GM18505 (cell line): Measurements from ENCODE around the gene AGT.

ENCODE experiments used
- ATAC-seq: cut with Tn5 transposase; IDR thresholded peaks from one replicate; pipeline ENCODE4 v1.9.1; 2021; ENCODE audit not compliant: unreplicated experiment
- POLR2A ChIP-seq: IDR thresholded peaks from 4 replicates; pipeline ENCODE4 v1.6.1; 2011; ENCODE audit warnings: borderline replicate concordance; ENCODE audit not compliant: insufficient read depth, insufficient read length; ENCODE audit errors: extremely low read depth

AGT gene

DNA sequence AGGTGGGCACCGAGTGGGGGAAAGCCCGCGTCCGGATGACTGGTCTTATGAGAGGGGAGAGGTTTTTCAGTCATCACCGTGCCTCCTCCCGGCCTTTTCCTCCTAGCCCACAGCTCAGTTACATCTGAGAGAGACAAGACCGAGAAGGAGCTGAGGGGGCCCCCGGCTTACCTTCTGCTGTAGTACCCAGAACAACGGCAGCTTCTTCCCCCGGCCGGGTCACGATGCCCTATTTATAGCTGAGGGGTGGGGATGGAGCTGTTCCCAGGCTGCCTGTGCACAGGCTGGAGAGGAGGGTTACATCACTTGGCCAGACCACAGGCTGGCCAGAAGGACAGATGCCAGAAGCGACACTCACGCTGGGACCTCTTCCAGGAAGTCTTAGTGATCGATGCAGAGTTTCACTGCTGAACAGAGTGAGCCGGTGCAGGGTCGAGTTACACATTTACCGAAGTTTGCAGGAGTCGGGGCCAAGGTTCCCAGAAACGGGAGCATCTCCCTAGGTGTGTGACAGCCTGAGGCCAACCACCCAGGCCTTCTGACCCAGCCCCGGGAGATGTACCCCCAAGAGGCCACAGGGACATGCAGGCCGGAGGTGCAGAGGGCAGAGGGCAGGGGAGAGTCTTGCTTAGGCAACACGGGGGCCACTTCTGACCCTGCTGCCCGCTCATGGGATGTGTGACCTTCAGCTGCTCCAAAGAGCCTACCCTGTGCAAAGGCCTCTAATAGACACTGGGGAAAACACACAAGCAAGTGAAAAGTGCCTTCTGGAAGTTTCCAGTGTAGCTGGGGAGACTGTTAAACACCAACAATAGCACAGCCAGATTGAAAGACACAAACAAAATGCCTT, at the start of gene AGT:
TSS of gene AGT (minus strand) at position 208 of the 850 bp plus-strand sequence. CDS start 3,299 bp downstream, outside the sequence.
- no peak for ATAC-seq
- TF ChIP-seq POLR2A: no peak

DNA sequence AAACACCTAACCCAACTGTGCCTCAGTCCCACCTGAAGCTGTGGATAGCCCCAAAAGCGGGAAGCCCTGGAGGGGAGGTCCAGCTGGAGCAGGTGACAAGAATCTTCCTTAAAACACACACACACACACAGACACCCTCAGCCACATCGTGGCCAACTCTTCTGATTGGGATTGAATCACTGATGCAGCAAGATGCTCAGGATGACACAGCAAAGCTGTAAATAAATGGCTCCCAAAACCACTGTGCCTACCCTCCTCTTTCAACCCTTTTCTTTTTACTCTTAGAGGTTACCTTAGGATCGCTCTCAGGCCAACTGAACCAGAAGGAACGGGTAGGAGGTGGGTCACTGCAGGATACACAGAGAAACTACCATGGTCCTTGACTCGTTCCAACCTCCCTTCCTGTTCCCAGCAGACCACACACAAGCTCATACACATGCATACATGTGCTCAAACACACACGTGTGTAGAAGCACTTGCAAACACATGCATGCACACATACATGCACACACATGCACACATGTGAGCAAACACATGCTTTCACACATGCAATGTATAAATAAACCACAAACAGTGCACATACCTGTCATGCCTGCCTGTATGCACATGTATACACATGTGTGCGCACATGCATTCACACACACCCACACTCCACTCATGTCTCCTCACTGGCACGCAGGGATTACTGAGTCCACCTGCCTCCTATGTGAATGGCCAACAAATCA, 47.7 kb upstream of the AGT start:
- ATAC-seq: no peak
- TF ChIP-seq POLR2A: no peak

DNA sequence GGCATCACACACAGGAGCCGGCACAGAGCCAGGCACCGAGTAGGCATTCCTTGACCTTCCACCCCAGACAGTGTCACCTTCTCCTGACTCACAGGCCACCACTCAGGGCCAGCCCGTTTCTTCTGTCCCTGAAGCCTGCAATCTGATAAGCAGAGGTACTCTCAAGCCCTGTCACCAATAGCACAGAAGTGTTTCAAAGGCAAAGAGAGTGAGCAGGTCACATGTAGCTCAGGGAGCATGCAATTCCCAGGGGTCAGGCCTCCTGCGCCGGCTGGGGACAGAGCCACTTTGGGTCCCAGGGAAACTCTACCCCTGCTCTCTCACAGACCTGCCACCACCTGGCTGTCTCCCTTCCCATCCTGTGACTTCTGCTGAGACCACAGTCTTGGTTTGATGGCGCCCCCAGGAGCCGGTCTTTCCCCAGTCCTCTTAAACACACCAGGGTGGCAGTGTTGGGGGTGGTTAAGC, 46.5 kb upstream of the AGT start:
- ATAC-seq: no peak
- no peak for TF ChIP-seq POLR2A

DNA sequence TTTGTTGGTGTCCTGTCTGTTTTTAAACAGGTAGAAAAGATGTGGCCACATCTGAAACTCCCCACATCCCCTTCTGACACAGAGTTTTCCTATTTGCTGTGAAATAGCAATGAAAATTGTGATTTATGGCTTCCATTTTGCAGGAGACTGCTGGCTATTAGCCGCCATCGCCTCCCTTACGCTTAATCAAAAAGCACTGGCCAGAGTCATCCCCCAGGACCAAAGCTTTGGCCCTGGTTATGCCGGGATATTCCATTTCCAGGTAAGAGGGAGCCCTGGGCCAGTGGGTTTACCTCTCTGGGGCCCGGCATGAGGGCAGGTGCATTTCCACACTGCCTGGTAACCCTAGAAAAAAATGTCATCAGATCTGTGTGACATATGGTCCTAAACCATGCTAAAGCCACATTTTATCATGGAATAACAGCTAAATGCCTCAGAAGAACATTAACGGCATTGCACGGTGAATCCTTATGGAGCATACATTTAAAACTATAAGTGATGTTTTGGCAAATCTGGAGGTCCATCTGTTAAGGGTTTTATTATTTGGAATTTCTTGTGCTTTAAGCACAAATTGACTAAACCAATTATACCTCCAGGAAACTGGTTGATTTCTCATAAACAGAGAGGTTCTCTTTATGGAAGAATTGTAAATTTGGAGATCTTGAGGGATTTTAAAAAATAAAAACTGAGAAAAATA, 45.6 kb upstream of the AGT start:
- ATAC-seq: no peak
- no peak for TF ChIP-seq POLR2A

DNA sequence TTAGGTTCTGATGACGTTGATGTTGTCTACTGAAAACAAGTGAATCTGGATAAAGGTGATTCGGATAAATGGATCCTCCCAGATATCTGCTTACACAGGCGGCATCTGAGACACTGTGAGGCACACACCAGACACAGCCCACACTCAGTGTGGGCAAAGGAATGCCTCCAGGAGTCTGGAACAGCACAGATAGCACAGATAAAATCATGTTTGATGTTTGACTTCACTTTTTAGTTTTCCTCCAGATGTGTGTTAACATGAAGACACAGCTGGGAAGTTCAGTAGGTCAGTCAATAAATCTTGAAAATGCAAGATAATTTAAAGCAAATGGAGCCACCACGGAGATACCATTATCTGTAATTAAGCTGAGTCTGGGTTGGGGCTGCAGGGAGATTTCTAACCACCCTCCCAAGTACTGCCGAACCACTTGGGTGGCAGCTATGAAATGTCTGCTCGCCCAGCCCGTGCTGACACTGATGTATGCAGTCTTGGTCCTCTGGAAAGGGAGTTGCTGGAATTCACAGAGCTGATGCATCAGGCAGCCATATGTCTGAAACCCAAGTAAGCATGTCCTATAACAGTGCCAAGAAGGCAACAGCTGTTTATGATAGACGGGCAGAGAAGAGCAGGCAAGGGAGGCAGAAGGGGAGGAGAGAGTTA, 44.9 kb upstream of the AGT start:
- no peak for ATAC-seq
- TF ChIP-seq POLR2A: no peak

DNA sequence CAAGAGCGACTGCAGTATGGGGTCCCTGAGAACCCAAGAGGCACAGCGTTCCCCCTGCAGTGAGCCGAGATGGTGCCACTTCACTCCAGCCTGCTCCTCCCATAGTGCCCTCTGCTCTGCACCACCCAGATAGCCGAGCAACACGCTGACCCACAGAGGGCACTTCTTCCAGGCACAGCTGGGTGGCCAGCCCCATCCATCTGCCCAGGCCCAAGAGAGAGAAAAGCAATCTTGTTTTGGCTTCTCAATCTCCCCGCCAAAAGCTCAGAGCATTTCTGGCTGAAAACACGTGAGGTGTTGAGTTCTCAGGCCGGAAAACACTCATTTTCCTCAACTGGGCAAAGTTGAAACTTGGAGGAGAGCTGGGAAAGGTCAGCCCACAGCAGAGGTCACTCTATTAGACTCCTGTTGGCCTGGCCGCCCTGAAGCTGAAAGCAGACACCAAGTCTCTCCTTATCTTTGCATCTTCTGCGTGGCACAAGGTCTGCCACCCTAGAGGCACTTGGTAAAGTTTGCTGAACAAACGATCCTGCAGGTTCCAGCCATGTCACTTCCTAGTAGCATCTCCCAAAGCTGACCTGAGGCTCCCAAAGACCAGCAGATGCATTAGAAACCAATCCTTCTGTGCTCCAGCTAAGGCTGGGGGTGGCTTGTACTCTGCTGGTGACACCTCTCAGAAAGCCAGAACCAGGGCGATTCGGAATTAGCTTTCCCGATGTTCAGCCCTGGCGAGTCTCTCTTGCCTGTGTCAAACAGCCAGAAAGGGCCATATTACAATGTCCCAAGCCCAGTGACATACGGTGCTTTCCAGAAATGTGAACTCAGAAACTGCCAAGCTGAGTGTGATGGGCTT, 44.2 kb upstream of the AGT start:
- TF ChIP-seq POLR2A: no peak
- no peak for ATAC-seq

DNA sequence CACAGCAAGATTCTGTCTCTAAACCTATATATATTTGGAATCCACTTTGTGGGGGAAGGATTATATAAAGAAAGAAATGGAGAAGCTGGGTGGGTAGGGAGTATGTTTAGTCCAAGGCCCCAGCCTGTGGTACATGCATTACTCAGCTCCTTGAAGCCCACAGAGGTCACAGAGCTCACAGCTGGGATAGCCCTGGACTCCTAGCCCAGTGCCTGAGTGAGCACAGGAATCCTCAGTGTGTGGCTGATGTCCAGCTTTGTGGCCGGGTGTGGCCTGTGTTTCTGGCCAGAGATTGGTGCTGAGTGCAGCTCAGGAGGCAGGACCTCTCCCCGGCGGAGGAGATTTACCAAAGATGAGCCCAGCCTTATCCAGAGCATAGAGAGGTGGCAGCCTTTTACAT, 40.9 kb upstream of the AGT start:
- TF ChIP-seq POLR2A: no peak
- ATAC-seq: no peak

DNA sequence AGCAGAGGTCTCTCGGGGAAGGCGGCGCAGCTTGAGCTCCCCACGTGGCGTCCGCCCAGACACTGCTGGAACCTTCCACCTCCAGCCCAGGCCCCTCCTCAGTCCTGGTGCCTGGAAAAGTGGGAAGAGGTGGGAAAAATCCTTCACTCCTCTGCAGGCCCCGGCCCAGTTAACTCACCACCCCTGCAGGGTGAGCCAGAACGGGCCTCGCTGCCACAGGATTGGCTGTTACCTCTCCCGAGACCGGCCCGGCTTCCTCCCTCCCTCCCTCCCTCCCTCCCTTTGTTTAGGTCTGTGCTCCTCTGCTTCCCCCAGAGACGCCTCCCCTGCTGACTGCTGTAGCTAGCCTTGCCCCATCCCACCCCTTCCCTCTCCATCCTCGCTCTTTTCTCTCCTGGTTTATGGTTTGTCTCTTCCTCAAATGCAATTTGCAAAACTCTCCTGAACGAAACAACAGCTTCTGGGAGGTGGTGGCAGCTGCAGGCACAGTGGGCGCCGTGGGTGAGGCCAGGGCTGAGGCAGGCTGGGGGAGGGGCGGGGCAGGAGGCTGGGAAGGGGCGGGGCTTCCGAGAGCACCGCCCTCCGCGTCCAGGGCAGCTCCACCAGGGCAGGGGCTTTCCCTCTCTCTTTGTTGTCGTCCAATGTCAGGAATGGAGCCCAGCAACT, 39.8 kb upstream of the AGT start:
- no peak for TF ChIP-seq POLR2A
- no peak for ATAC-seq

DNA sequence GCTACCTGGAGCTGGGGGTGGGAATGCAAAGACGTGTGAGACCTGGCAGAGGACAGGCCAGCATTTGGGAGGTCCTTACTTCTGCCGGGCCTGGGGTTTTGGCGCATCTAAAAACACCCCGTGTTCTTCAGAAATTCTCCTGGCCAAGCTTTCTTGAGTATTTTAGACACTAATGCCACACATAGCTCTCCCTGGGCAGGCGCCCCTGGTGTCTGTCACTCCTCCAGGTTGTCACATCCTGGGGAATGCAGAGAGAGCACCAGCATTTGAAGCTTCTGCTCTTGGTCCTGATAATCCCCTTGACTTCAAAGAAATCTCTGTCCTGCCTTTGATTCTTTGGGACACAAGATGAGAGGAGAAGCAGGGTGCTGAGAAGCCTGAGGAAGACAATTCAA, 39.3 kb upstream of the AGT start:
- TF ChIP-seq POLR2A: no peak
- ATAC-seq: no peak

DNA sequence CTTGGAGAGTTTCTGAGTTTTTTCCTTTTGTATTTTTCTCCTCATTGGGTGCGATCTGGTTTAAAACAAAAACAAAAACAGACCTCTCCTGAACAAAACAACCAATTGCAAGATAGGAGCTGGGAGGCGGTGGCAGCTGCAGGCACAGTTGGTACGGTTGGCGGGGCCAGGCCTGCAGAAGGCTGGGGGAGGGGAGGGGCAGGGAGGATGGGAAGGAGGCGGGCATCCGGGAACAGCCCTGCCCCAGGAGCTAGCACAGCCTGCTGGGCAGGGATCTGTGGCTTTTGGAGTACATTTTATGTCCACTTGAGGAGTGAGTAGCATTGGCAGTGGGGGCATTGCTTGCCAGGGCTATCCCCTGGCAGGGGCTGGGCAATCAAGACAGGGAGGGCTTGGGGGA, 38.5 kb upstream of the AGT start:
- no peak for TF ChIP-seq POLR2A
- ATAC-seq: no peak

DNA sequence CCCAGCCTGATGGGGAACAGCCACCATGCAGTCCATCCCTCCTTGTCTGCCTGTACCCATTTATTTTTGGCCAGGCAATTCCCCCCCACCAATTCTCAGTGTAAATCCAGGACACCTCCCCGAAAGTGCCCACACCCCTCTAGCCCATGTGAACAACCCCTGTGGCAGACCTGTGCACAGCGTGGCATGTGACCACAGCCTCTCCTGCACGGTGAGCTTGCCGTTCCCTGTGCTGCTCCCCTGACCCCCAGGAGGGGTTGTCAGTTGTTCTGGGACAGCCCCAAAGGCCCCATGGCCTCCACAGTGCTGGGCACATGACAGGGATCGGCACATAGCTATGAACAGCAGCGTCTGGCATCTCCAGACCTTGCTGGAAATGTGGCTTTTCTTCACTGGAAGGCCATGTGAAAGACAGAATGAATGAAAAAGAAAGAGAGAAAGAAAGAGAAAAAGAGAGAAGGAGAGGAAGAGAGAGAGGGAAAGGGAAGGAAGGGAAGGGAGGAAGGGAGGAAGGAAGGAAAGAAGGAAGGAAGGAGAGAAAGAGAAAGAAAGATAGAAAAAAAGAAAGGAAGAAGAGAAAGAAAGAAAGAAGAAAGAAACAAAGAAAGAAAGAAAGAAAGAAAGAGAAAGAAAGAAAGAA, 37.2 kb upstream of the AGT start:
- no peak for ATAC-seq
- no peak for TF ChIP-seq POLR2A
